Stimulated activated naive CD8-positive, alpha-beta T cell treated with anti-CD3 and anti-CD28 coated beads, Interleukin-15, Interleukin-2, amounts not matched to agents 100 ng/mL and 50 ng/mL, for 24 hours (primary cell): ENCODE results near the gene MGAT5.

Experiments used
- H3K27ac Mint-ChIP-seq: one replicate; pipeline ENCODE4 v1.8.0; 2021; ENCODE audit warnings: mild to moderate bottlenecking, mixed read lengths
- H3K27me3 Mint-ChIP-seq: one replicate; pipeline ENCODE4 v1.8.0; 2021; ENCODE audit warnings: mixed read lengths
- H3K36me3 Mint-ChIP-seq: one replicate; pipeline ENCODE4 v1.8.0; 2021; ENCODE audit warnings: low read depth, mixed read lengths
- H3K4me1 Mint-ChIP-seq: one replicate; pipeline ENCODE4 v1.8.0; 2021; ENCODE audit warnings: low read depth, mixed read lengths
- H3K4me3 Mint-ChIP-seq: one replicate; pipeline ENCODE4 v1.8.0; 2021; ENCODE audit warnings: mild to moderate bottlenecking, mixed read lengths
- H3K9me3 Mint-ChIP-seq: one replicate; pipeline ENCODE4 v1.8.0; 2021; ENCODE audit warnings: mixed read lengths

MGAT5 gene

DNA sequence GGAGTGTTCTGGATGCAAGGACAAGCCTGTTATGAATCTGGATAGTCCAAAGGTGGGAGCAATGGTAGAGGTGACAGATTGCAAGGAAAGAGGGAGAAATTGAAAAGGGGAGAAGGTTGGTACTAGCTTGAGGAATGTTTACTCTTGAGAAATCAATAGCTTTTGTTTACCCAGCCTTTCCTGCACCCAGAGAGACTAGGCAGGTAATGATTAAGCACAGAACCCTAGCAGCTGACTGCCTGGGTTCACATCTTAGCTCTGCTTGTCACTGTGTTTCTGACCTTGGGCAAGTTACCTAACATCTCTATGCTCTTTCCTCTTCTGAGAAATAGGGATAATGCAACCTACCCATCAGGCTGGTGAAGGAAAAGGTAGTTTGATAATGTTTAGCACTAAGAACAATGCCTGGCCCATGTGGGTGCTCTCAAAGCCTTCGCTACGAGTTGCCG, 178.6 kb downstream of the MGAT5 start:
- Mint-ChIP-seq H3K27me3 (no peaks in the 10 kb centered on the region), H3K36me3 (peaks cover 34% of the 10 kb centered on the region), H3K4me3 (no peak overlapping the region), H3K4me1 (no peaks in the 10 kb centered on the region), H3K27ac (no peak overlapping the region), H3K9me3 (no peaks in the 10 kb centered on the region)

GRCh38 chr2:134433469-134433868, 179.6 kb downstream of the MGAT5 start:
- Mint-ChIP-seq H3K4me1 (no peaks in the 10 kb centered on the region), H3K27ac (no peak overlapping the region), H3K36me3 (peaks cover 34% of the 10 kb centered on the region), H3K9me3 (no peaks in the 10 kb centered on the region), H3K27me3 (no peaks in the 10 kb centered on the region), H3K4me3 (no peak overlapping the region)

DNA sequence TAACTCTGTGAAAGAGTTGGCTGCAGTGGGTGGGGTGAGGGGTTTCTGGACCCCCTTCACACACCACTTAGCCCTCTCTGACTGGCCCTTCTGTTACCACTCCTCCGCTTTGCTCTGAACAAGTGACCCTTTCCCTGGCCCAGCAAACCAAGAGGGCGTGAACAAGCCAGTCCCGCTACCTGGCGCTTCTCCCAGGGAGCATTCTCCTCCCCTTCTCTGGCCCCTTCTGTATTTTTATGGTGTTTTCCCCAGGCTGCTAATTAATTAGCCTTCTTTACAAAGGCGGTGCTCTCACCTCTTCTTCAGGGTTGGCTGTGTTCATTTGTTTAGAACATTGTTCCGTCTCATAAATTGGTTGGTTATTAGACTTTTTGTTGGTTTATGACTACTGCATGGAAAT, 180.1 kb downstream of the MGAT5 start:
- no peaks in the 10 kb centered on the region for H3K9me3 Mint-ChIP-seq
- H3K27ac Mint-ChIP-seq = no peak overlapping the region
- H3K4me1 Mint-ChIP-seq = no peaks in the 10 kb centered on the region
- H3K27me3 Mint-ChIP-seq = no peaks in the 10 kb centered on the region
- H3K36me3 Mint-ChIP-seq = peaks cover 34% of the 10 kb centered on the region
- H3K4me3 Mint-ChIP-seq = no peak overlapping the region

- H3K27ac Mint-ChIP-seq = no peak overlapping the region
- no peaks in the 10 kb centered on the region for H3K9me3 Mint-ChIP-seq
- H3K27me3 Mint-ChIP-seq = no peaks in the 10 kb centered on the region
- no peak overlapping the region for H3K4me3 Mint-ChIP-seq
- no peaks in the 10 kb centered on the region for H3K4me1 Mint-ChIP-seq
- H3K36me3 Mint-ChIP-seq = peaks cover 34% of the 10 kb centered on the region
These were observed 181.6 kb downstream of the MGAT5 start for GRCh38 chr2:134435505-134435904.

GRCh38 chr2:134435936-134436335, 182.1 kb downstream of the MGAT5 start:
- Mint-ChIP-seq H3K36me3 (peaks cover 31% of the 10 kb centered on the region), H3K27me3 (no peaks in the 10 kb centered on the region), H3K4me1 (no peaks in the 10 kb centered on the region), H3K4me3 (no peak overlapping the region), H3K9me3 (no peaks in the 10 kb centered on the region), H3K27ac (no peak overlapping the region)

DNA sequence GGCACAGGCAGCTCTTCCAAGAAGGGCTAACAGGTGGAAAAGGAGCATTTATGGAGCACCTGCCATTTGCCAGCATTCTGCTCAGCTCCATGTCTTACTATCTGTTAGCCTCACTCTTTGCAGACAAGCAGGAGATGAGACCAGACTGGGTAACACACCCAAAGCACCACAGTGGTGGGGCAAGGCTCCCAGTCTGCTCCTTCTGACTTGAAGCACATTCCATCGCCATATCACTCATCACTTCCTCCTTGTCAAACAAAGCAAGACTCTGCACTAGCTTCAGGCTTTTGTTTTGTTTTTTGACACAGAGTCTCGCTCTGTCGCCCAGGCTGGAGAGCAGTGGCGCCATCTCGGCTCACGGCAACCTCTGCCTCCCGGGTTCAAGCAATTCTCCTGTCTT, 182.8 kb downstream of the MGAT5 start:
- Mint-ChIP-seq H3K4me1 (no peaks in the 10 kb centered on the region), H3K27ac (no peak overlapping the region), H3K4me3 (no peak overlapping the region), H3K9me3 (no peaks in the 10 kb centered on the region), H3K36me3 (peaks cover 33% of the 10 kb centered on the region), H3K27me3 (no peaks in the 10 kb centered on the region)

GRCh38 chr2:134438371-134438770, 184.5 kb downstream of the MGAT5 start:
- Mint-ChIP-seq H3K27ac (no peak overlapping the region), H3K4me3 (no peak overlapping the region), H3K9me3 (no peaks in the 10 kb centered on the region), H3K36me3 (peaks cover 24% of the 10 kb centered on the region), H3K27me3 (no peaks in the 10 kb centered on the region), H3K4me1 (no peaks in the 10 kb centered on the region)

- Mint-ChIP-seq H3K9me3 (no peaks in the 10 kb centered on the region), H3K27ac (no peak overlapping the region), H3K36me3 (peaks cover 14% of the 10 kb centered on the region), H3K4me3 (no peak overlapping the region), H3K27me3 (no peaks in the 10 kb centered on the region), H3K4me1 (no peaks in the 10 kb centered on the region)
These were observed 186.6 kb downstream of the MGAT5 start for GRCh38 chr2:134440336-134440909.

DNA sequence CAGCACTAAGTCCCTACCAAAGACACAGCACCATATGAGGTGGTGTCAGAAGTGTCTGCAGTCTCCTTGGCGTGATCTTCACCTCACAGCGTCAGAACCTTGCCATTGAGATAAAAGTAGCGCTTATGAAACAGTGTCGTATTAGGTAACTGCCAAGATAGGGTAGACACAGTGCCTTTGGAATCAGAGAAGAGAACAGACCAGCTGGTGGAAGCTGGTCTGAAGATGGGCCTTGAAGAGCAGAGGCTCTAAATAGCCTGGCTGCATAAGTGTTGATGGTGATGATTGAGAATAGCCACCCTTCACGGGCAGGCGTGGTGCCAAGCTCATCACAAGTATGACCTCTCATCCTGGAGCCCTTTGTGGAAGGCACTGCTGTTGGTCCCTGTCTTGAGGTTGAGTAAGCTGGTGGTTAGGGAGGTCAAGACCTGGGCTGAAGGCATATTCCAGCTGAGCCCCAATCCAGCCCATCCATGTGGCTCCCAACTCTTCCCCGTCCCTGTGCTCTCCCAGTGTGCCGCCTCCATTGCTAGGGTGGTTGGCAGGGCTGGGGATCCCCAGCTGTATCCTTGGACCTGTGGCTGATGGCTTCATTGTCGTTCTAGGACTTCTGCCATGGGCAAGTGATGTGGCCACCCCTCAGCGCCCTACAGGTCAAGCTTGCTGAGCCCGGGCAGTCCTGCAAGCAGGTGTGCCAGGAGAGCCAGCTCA, 187.4 kb downstream of the MGAT5 start:
- Mint-ChIP-seq H3K27ac (no peak overlapping the region), H3K9me3 (no peaks in the 10 kb centered on the region), H3K4me1 (no peaks in the 10 kb centered on the region), H3K4me3 (no peak overlapping the region), H3K36me3 (peaks cover 10% of the 10 kb centered on the region), H3K27me3 (no peaks in the 10 kb centered on the region)

- no peaks in the 10 kb centered on the region for H3K27me3 Mint-ChIP-seq
- H3K4me3 Mint-ChIP-seq = no peak overlapping the region
- H3K36me3 Mint-ChIP-seq = peaks cover 14% of the 10 kb centered on the region
These were observed 190.1 kb downstream of the MGAT5 start for GRCh38 chr2:134443814-134444480.

GRCh38 chr2:134445116-134445515, 191.2 kb downstream of the MGAT5 start:
- Mint-ChIP-seq H3K9me3 (no peaks in the 10 kb centered on the region), H3K27me3 (no peaks in the 10 kb centered on the region), H3K36me3 (peaks cover 16% of the 10 kb centered on the region), H3K4me1 (no peaks in the 10 kb centered on the region), H3K4me3 (no peak overlapping the region), H3K27ac (no peak overlapping the region)

More at GRCh38 chr2:134443814-134444480, 190.1 kb downstream of the MGAT5 start:
- H3K9me3 Mint-ChIP-seq = no peaks in the 10 kb centered on the region
- H3K4me1 Mint-ChIP-seq = no peaks in the 10 kb centered on the region
- no peak overlapping the region for H3K27ac Mint-ChIP-seq

- Mint-ChIP-seq H3K9me3 (no peaks in the 10 kb centered on the region), H3K36me3 (peaks cover 19% of the 10 kb centered on the region)
These were observed 192.1 kb downstream of the MGAT5 start for GRCh38 chr2:134445985-134446382.

GRCh38 chr2:134446383-134447017, 192.6 kb downstream of the MGAT5 start:
- Mint-ChIP-seq H3K4me3 (no peak overlapping the region), H3K4me1 (no peaks in the 10 kb centered on the region), H3K9me3 (no peaks in the 10 kb centered on the region), H3K36me3 (peaks cover 16% of the 10 kb centered on the region), H3K27ac (no peak overlapping the region), H3K27me3 (no peaks in the 10 kb centered on the region)

More at GRCh38 chr2:134445985-134446382, 192.1 kb downstream of the MGAT5 start:
- Mint-ChIP-seq H3K27ac (no peak overlapping the region), H3K4me3 (no peak overlapping the region), H3K27me3 (no peaks in the 10 kb centered on the region), H3K4me1 (no peaks in the 10 kb centered on the region)

DNA sequence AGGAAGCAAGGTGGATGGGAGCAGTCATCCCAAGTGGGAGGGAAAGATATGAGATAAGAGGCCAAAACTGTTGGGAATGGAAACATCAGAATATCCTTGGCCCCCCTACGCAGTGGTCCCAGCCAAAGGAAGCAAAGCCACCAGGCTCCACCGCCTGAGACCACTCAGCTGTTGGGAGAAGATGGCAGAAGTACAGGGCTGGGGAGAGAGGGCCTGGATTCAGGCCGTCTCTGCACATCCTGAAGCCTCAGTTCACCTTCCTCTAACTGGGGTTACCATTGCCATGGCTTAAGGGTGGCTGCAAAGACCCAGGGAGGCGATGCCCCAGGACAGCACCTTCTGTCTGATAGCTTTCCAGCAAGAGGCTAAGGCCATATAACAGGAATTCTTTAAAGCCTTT, 193.8 kb downstream of the MGAT5 start:
- no peaks in the 10 kb centered on the region for H3K4me1 Mint-ChIP-seq
- no peaks in the 10 kb centered on the region for H3K9me3 Mint-ChIP-seq
- no peak overlapping the region for H3K4me3 Mint-ChIP-seq
- H3K27ac Mint-ChIP-seq = no peak overlapping the region
- no peaks in the 10 kb centered on the region for H3K27me3 Mint-ChIP-seq
- H3K36me3 Mint-ChIP-seq = peaks cover 9% of the 10 kb centered on the region

DNA sequence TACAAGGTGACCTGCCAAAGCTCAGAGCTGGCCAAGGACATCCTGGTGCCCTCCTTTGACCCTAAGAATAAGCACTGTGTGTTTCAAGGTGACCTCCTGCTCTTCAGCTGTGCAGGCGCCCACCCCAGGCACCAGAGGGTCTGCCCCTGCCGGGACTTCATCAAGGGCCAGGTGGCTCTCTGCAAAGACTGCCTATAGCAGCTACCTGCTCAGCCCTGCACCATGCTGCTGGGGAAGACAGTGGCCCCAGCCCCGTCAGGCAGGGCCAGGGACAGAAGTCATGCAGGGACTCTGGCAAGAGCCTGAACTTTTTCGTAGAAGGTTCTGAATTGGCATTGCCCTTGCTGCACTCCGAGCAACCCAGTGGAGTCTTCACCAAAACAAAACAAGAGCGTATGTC, 194.8 kb downstream of the MGAT5 start:
- Mint-ChIP-seq H3K36me3 (peaks cover 9% of the 10 kb centered on the region), H3K27me3 (no peaks in the 10 kb centered on the region), H3K4me3 (no peak overlapping the region), H3K9me3 (no peaks in the 10 kb centered on the region), H3K4me1 (no peaks in the 10 kb centered on the region), H3K27ac (no peak overlapping the region)
